Measurements from ENCODE around the gene VPS39. TPM values are rescaled to one million over a fixed set of nuclear protein-coding genes. Genes with fewer than 3 reads are reported as not detected.
A peak's percentile ranks its signal among the peaks of the same experiment; 100 is the strongest.
"Not testable (repeated sequence)": the region's sequence is repeated elsewhere in the genome, so short reads cannot be mapped to it uniquely, and the experiment has no call there.

The VPS39 gene
- total and polyA plus RNA-seq, 7 experiments from 2014 or later, result 31.8 to 115 (median 90.4) TPM

DNA sequence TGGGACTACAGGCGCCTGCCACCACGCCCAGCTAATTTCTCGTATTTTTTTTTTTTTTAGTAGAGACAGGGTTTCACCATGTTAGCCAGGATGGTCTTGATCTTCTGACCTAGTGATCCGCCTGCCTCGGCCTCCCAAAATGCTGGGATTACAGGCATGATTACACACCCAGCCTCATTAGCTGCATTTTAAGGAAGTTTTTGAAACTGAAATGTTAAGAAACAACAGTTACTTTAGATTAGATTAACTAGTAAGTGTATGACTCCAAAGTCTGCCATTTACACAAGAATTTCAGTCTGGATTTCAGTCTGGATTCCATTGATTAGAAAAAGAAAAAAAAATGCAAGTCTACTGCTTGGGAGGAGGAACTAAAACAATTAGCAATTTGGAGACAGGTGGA is 24.5 kb upstream of the VPS39 start:
- POLR2A ChIA-PET, result interaction anchor here (0.6 to 0.7 kb wide), 2 partner anchors 182 to 1863 kb away, joined by 3 to 4 read pairs; no protein-coding TSS in a partner anchor
- Mint-ChIP-seq H3K27ac (peak overlapping the region in 4 of 9 donors; percentile 12 to 64 (median 40)), H3K36me3 (peaks cover 8 to 48% (median 21%) of the 10 kb centered on the region in 5 donors), H3K4me1 (peaks cover 0 to 6% (median 0%) of the 10 kb centered on the region in 7 donors), H3K4me3 (no peak overlapping the region), H3K9me3 (no peaks in the 10 kb centered on the region), H3K27me3 (no peaks in the 10 kb centered on the region)
- Histone ChIP-seq H3K36me3 (ENCODE audit: control insufficient read depth in 2 of 3, insufficient read depth in 3 of 3, low read length in 3 of 3) (peaks cover 7 to 72% (median 9%) of the 10 kb centered on the region in 3 experiments), H3K4me1 (ENCODE audit: control insufficient read depth in 2 of 2, insufficient read depth in 2 of 2, low read length in 2 of 2) (no peaks in the 10 kb centered on the region), H3K27me3 (ENCODE audit: control insufficient read depth in 2 of 2, insufficient read depth in 2 of 2, low read length in 2 of 2) (no peaks in the 10 kb centered on the region), H3K4me3 (ENCODE audit: low read length) (no peak overlapping the region), H3K9me3 (ENCODE audit: control insufficient read depth in 2 of 3, low read length in 3 of 3) (no peaks in the 10 kb centered on the region), H3K27ac (ENCODE audit: low read depth, low read length) (no peak overlapping the region)
- CTCF ChIA-PET, result no interaction called here
- ATAC-seq (no peak), DNase-seq (no peak)
- intact Hi-C loops (cut with micrococcal nuclease), result no loop called here

DNA sequence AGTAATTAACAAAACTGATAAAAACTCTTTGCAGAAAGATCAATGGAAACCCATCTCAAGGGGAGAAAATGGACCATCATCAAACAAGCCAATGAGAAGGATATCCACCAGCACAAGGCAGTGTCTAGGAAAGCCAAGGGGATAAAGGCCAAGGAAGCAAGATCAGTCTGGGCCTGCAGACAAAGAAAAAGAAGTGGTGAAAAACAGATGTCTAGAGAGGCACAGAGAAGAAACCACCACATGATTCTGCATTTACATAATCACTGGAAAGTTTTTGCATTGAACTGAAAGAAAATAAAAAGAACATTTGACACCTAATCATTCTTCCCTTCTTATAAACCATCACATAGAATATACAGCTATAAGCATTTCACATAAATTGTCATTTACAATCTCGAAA is 23.0 kb upstream of the VPS39 start:
- Histone ChIP-seq H3K4me1 (ENCODE audit: control insufficient read depth in 2 of 2, insufficient read depth in 2 of 2, low read length in 2 of 2) (no peaks in the 10 kb centered on the region), H3K4me3 (ENCODE audit: low read length) (no peak overlapping the region), H3K27me3 (ENCODE audit: control insufficient read depth in 2 of 2, insufficient read depth in 2 of 2, low read length in 2 of 2) (no peaks in the 10 kb centered on the region), H3K36me3 (ENCODE audit: control insufficient read depth in 2 of 3, insufficient read depth in 3 of 3, low read length in 3 of 3) (peaks cover 4 to 72% (median 11%) of the 10 kb centered on the region in 3 experiments), H3K27ac (ENCODE audit: low read depth, low read length) (no peak overlapping the region), H3K9me3 (ENCODE audit: control insufficient read depth in 2 of 3, low read length in 3 of 3) (no peaks in the 10 kb centered on the region)
- POLR2A ChIA-PET, result no interaction called here
- Mint-ChIP-seq H3K4me3 (no peak overlapping the region), H3K9me3 (no peaks in the 10 kb centered on the region), H3K36me3 (peaks cover 9 to 41% (median 20%) of the 10 kb centered on the region in 5 donors), H3K4me1 (peaks cover 0 to 6% (median 0%) of the 10 kb centered on the region in 7 donors), H3K27me3 (no peaks in the 10 kb centered on the region), H3K27ac (peak overlapping the region in 2 of 9 donors; percentile 55 to 57)
- CTCF ChIA-PET, result no interaction called here
- intact Hi-C loops (cut with micrococcal nuclease), result no loop called here
- DNase-seq (no peak), ATAC-seq (no peak)

DNA sequence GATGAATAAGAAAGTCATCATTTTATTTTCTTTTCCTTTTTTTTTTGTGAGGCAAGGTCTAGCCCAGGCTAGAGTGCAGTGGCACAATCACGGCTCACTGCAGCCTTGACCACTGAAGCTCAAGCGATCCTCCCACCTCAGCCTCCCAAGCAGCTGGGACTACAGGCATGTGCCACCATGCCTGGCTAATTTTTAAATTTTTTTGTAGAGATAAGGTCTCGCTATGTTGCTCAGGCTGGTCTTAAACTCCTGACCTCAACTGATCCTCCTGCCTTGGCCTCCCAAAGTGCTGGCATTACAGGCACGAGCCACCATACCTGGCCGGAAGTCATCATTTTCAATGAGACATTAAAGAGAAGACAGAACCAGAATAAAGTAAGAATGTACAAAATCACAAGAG is 20.9 kb upstream of the VPS39 start:
- H3K9me3 ChIP-seq (ENCODE audit: control insufficient read depth in 2 of 3, low read length in 3 of 3); CTCF ChIA-PET: not testable (repeated sequence)

DNA sequence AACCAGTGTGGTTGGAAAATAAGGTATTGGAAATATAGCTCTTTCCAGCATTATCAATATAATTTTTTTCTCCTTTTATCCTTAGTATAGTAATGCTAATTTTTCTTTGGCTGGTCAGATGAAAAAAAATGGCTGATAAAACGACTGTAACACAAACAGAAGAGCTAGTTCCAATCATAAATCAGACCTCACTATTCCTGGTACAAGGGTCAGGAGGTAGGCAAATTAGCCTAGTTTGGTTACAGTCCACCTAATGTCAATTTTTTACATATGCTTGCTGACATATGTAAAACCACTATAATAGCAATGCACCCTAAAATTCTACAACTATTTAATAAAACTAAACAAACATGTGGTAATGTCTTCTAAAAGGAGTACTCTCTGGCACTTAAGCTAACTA is 19.9 kb upstream of the VPS39 start:
- ChIA-PET CTCF (no interaction called here), POLR2A (no interaction called here)
- H3K4me3 ChIP-seq (ENCODE audit: low read length), result no peak overlapping the region
- no peaks in the 10 kb centered on the region for H3K27me3 Mint-ChIP-seq
- ATAC-seq (no peak), DNase-seq (no peak)
- H3K27ac ChIP-seq (ENCODE audit: low read depth, low read length), result no peak overlapping the region
- no peaks in the 10 kb centered on the region for H3K9me3 ChIP-seq (ENCODE audit: control insufficient read depth in 2 of 3, low read length in 3 of 3)
- H3K27me3 ChIP-seq (ENCODE audit: control insufficient read depth in 2 of 2, insufficient read depth in 2 of 2, low read length in 2 of 2), result no peaks in the 10 kb centered on the region
- H3K36me3 Mint-ChIP-seq, result peaks cover 5 to 54% (median 20%) of the 10 kb centered on the region in 5 donors
- peaks cover 0 to 3% (median 0%) of the 10 kb centered on the region in 7 donors for H3K4me1 Mint-ChIP-seq
- H3K27ac Mint-ChIP-seq, result no peak overlapping the region
- H3K9me3 Mint-ChIP-seq, result no peaks in the 10 kb centered on the region
- H3K36me3 ChIP-seq (ENCODE audit: control insufficient read depth in 2 of 3, insufficient read depth in 3 of 3, low read length in 3 of 3), result peaks cover 15 to 67% (median 21%) of the 10 kb centered on the region in 3 experiments
- no peaks in the 10 kb centered on the region for H3K4me1 ChIP-seq (ENCODE audit: control insufficient read depth in 2 of 2, insufficient read depth in 2 of 2, low read length in 2 of 2)
- intact Hi-C loops (cut with micrococcal nuclease), result no loop called here
- no peak overlapping the region for H3K4me3 Mint-ChIP-seq

More for the DNA sequence above, 20.9 kb upstream of the VPS39 start:
- intact Hi-C loops (cut with micrococcal nuclease); ATAC-seq; DNase-seq; H3K27ac ChIP-seq (ENCODE audit: low read depth, low read length); H3K27ac Mint-ChIP-seq; H3K27me3 ChIP-seq (ENCODE audit: control insufficient read depth in 2 of 2, insufficient read depth in 2 of 2, low read length in 2 of 2); H3K9me3 Mint-ChIP-seq; H3K27me3 Mint-ChIP-seq; H3K4me3 ChIP-seq (ENCODE audit: low read length); POLR2A ChIA-PET; H3K4me1 Mint-ChIP-seq; H3K4me3 Mint-ChIP-seq; H3K4me1 ChIP-seq (ENCODE audit: control insufficient read depth in 2 of 2, insufficient read depth in 2 of 2, low read length in 2 of 2): not testable (repeated sequence)
- H3K36me3 Mint-ChIP-seq, result peaks cover 5 to 48% (median 20%) of the 10 kb centered on the region in 5 donors
- H3K36me3 ChIP-seq (ENCODE audit: control insufficient read depth in 2 of 3, insufficient read depth in 3 of 3, low read length in 3 of 3), result peaks cover 15 to 71% (median 17%) of the 10 kb centered on the region in 3 experiments

DNA sequence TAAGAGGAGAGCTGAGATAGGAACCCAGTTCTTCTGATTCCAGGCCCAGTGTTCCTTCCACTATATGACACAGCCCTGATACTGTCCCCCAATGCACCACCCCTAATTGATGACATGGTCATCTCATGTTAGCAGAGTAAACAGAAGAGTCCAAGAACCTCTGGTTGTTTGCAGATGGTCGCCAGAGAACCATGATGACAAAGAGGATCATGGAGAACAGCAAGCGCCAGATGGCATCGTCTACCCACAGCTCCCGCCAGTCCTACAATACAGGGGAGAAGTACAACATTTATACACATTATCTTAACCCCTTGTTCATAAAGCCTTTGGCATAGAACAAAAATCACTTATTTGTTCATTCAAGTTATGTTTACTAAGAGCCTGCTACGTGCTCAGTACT is 18.5 kb upstream of the VPS39 start:
- Histone ChIP-seq H3K36me3 (ENCODE audit: control insufficient read depth in 2 of 3, insufficient read depth in 3 of 3, low read length in 3 of 3) (peaks cover 15 to 61% (median 21%) of the 10 kb centered on the region in 3 experiments), H3K4me1 (ENCODE audit: control insufficient read depth in 2 of 2, insufficient read depth in 2 of 2, low read length in 2 of 2) (no peaks in the 10 kb centered on the region), H3K27me3 (ENCODE audit: control insufficient read depth in 2 of 2, insufficient read depth in 2 of 2, low read length in 2 of 2) (no peaks in the 10 kb centered on the region), H3K4me3 (ENCODE audit: low read length) (no peak overlapping the region), H3K27ac (ENCODE audit: low read depth, low read length) (no peak overlapping the region), H3K9me3 (ENCODE audit: control insufficient read depth in 2 of 3, low read length in 3 of 3) (no peaks in the 10 kb centered on the region)
- Mint-ChIP-seq H3K4me3 (no peak overlapping the region), H3K27ac (peak overlapping the region in 1 of 9 donors; percentile 48), H3K9me3 (no peaks in the 10 kb centered on the region), H3K27me3 (no peaks in the 10 kb centered on the region), H3K36me3 (peaks cover 5 to 48% (median 18%) of the 10 kb centered on the region in 5 donors), H3K4me1 (peaks cover 0 to 3% (median 0%) of the 10 kb centered on the region in 7 donors)
- ChIA-PET CTCF (no interaction called here), POLR2A (interaction anchor here (0.6 to 1.4 kb wide), 3 partner anchors 20 to 1385 kb away, joined by 3 to 4 read pairs (median 4); no protein-coding TSS in a partner anchor)
- ATAC-seq (no peak), DNase-seq (no peak)
- intact Hi-C loops (cut with micrococcal nuclease), result no loop called here

DNA sequence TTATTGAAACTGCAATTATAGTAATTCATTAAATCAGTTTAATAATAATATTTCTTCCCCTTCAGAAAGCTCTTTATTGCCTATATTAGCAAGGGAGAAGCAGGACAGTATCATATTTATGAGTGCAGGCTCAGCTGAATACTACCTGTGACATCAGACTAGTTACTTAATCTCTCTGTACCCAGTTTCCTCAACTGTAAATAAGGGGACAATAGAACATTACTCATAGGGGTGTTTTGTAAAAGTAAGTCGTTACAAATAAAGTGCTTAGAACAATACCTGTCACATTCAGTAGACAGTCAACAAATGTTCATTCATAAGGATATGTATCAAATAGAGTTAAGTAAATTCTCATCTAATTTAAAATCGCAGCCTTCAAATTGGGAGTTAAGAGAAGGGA is 12.1 kb upstream of the VPS39 start:
- Histone ChIP-seq H3K27ac (ENCODE audit: low read depth, low read length) (no peak overlapping the region), H3K27me3 (ENCODE audit: control insufficient read depth in 2 of 2, insufficient read depth in 2 of 2, low read length in 2 of 2) (no peaks in the 10 kb centered on the region), H3K9me3 (ENCODE audit: control insufficient read depth in 2 of 3, low read length in 3 of 3) (no peaks in the 10 kb centered on the region), H3K4me3 (ENCODE audit: low read length) (no peak overlapping the region), H3K36me3 (ENCODE audit: control insufficient read depth in 2 of 3, insufficient read depth in 3 of 3, low read length in 3 of 3) (peaks cover 17 to 66% (median 33%) of the 10 kb centered on the region in 3 experiments), H3K4me1 (ENCODE audit: control insufficient read depth in 2 of 2, insufficient read depth in 2 of 2, low read length in 2 of 2) (no peaks in the 10 kb centered on the region)
- H3K27ac Mint-ChIP-seq, result no peak overlapping the region
- DNase-seq (no peak), ATAC-seq (no peak)
- peaks cover 9 to 43% (median 21%) of the 10 kb centered on the region in 5 donors for H3K36me3 Mint-ChIP-seq
- no peaks in the 10 kb centered on the region for H3K4me1 Mint-ChIP-seq
- H3K9me3 Mint-ChIP-seq, result no peaks in the 10 kb centered on the region
- ChIA-PET POLR2A (interaction anchor here (1.0 to 1.2 kb wide), 2 partner anchors 12 to 53 kb away, joined by 3 to 4 read pairs; partner anchors contain the start of genes TMEM87A and VPS39), CTCF (no interaction called here)
- H3K27me3 Mint-ChIP-seq, result no peaks in the 10 kb centered on the region
- no peak overlapping the region for H3K4me3 Mint-ChIP-seq
- intact Hi-C loops (cut with micrococcal nuclease), result no loop called here

DNA sequence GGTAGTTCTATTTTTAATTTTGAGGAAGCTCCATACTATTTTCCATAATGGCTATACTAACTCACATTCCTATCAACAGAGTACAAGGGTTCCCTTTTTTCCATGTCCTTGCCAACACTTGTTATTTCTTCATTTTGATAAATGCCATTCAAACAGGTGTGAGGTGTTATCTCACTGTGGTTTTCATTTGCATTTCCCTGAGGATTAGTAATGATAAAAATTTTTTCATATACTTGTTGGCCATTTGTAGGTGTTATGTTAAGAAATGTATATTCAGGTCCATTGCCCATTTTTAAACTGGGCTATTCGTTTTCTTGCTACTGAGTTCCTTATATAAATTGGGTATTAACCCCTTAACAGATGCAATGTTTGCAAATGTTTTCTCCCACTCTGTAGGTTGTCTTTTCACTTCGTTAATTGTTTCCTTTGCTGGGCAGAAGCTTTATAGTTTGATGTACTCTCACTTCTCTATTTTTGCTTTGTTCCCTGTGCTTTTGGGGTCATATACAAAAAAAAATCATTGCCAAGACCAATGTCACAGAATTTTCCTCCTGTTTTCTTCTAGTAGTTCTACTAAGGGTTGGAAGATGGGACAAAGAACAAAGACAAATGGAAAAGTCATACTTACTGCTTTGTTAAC is 11.0 kb upstream of the VPS39 start:
- Histone ChIP-seq H3K4me1 (ENCODE audit: control insufficient read depth in 2 of 2, insufficient read depth in 2 of 2, low read length in 2 of 2) (no peaks in the 10 kb centered on the region), H3K27ac (ENCODE audit: low read depth, low read length) (no peak overlapping the region), H3K9me3 (ENCODE audit: control insufficient read depth in 2 of 3, low read length in 3 of 3) (no peaks in the 10 kb centered on the region), H3K36me3 (ENCODE audit: control insufficient read depth in 2 of 3, insufficient read depth in 3 of 3, low read length in 3 of 3) (peaks cover 9 to 56% (median 27%) of the 10 kb centered on the region in 3 experiments), H3K4me3 (ENCODE audit: low read length) (no peak overlapping the region), H3K27me3 (ENCODE audit: control insufficient read depth in 2 of 2, insufficient read depth in 2 of 2, low read length in 2 of 2) (no peaks in the 10 kb centered on the region)
- no peaks in the 10 kb centered on the region for H3K9me3 Mint-ChIP-seq
- DNase-seq (no peak), ATAC-seq (no peak)
- peak overlapping the region in 3 of 9 donors; percentile 8 to 19 (median 17) for H3K27ac Mint-ChIP-seq
- peaks cover 14 to 42% (median 18%) of the 10 kb centered on the region in 5 donors for H3K36me3 Mint-ChIP-seq
- no peak overlapping the region for H3K4me3 Mint-ChIP-seq
- ChIA-PET POLR2A (interaction anchor here (1.2 kb wide), 1 partner anchor 11 kb away, joined by 4 read pairs; the partner anchor contains the start of gene VPS39), CTCF (no interaction called here)
- no peaks in the 10 kb centered on the region for H3K27me3 Mint-ChIP-seq
- intact Hi-C loops (cut with micrococcal nuclease), result no loop called here
- peaks cover 0 to 6% (median 0%) of the 10 kb centered on the region in 7 donors for H3K4me1 Mint-ChIP-seq

All from naive thymus-derived CD4-positive, alpha-beta T cell (primary cell).